T-helper 1 cell (primary cell): Measurements from ENCODE around the gene KCNH4.
"Not testable (repeated sequence)": the region's sequence is repeated elsewhere in the genome, so short reads cannot be mapped to it uniquely, and the experiment has no call there.

Experiments used
- DNase-seq, 5 donors: peaks; one replicate each; pipeline ENCODE4 v3.0.0-alpha.2; 2012 to 2020

Gene KCNH4

GRCh38 chr17:42193969-42194899 lies 13.3 kb upstream of the KCNH4 start, which contains the start of gene GHDC:
TSS of gene GHDC (minus strand) at chr17:42194494. CDS start at chr17:42193581, 913 bp downstream.
- peak; percentile 53 to 85 (median 69) for DNase-seq

- DNase-seq = no peak
Measured at GRCh38 chr17:42193216-42193968, 12.4 kb upstream of the KCNH4 start.

- no peak for DNase-seq
Measured at GRCh38 chr17:42192189-42193126, 11.5 kb upstream of the KCNH4 start.

GRCh38 chr17:42191275-42191608 lies 10.3 kb upstream of the KCNH4 start:
- no peak for DNase-seq

GRCh38 chr17:42190491-42191274 lies 9.7 kb upstream of the KCNH4 start:
- no peak for DNase-seq

GRCh38 chr17:42189651-42189965 lies 8.7 kb upstream of the KCNH4 start:
- no peak for DNase-seq

- DNase-seq = no peak
Measured at GRCh38 chr17:42188749-42189650, 8.1 kb upstream of the KCNH4 start.

GRCh38 chr17:42187833-42188232 lies 6.9 kb upstream of the KCNH4 start:
- DNase-seq = no peak

- DNase-seq = not testable (repeated sequence)
Measured at GRCh38 chr17:42186191-42186590, 5.2 kb upstream of the KCNH4 start.

- no peak for DNase-seq
Measured at GRCh38 chr17:42185621-42185930, 4.6 kb upstream of the KCNH4 start.

- DNase-seq = no peak
Measured at GRCh38 chr17:42184713-42185620, 4.0 kb upstream of the KCNH4 start, which contains the start of gene HCRT. TSS of gene HCRT (minus strand) at chr17:42185452. CDS start at chr17:42185365, 87 bp downstream.

GRCh38 chr17:42183741-42184711 lies 3.1 kb upstream of the KCNH4 start:
- DNase-seq = peak; percentile 56 to 84 (median 65)

- DNase-seq = no peak
Measured at GRCh38 chr17:42182927-42183734, 2.2 kb upstream of the KCNH4 start.

- no peak for DNase-seq
Measured at GRCh38 chr17:42181851-42182207, 887 bp upstream of the KCNH4 start.

GRCh38 chr17:42180411-42180921 lies 476 bp downstream of the KCNH4 start:
- no peak for DNase-seq

GRCh38 chr17:42179911-42180410 lies 981 bp downstream of the KCNH4 start:
- DNase-seq = peak in 1 of 5 donors; percentile 21

GRCh38 chr17:42179335-42179734 lies 1.6 kb downstream of the KCNH4 start:
- DNase-seq = no peak
